Endometrium (tissue), 2 donors: ENCODE results near the gene ACOT2.
"Not testable (repeated sequence)": the region's sequence is repeated elsewhere in the genome, so short reads cannot be mapped to it uniquely, and the experiment has no call there.

ENCODE experiments used
- FAIRE-seq: peaks from 2 replicates; lab custom pipeline; 2012; peaks lifted over from hg19 to GRCh38; lab: Jason Lieb, UNC
- donor health status: control.
- donor health status: control.

ACOT2 gene

GRCh38 chr14:73569185-73569958 lies at the start of gene ACOT2:
Gene ACOT2, plus strand, starts transcription at chr14:73569213. Its CDS starts 28 bp downstream, at chr14:73569241.
- FAIRE-seq = not testable (repeated sequence)

- FAIRE-seq = no peak
Measured at GRCh38 chr14:73521229-73521628, 47.8 kb upstream of the ACOT2 start.

- no peak for FAIRE-seq
Measured at GRCh38 chr14:73524493-73524892, 44.5 kb upstream of the ACOT2 start.

- no peak for FAIRE-seq
Measured at GRCh38 chr14:73526036-73526984, 42.7 kb upstream of the ACOT2 start.

- FAIRE-seq = not testable (repeated sequence)
Measured at GRCh38 chr14:73529356-73529755, 39.7 kb upstream of the ACOT2 start.

- not testable (repeated sequence) for FAIRE-seq
Measured at GRCh38 chr14:73531971-73532370, 37.0 kb upstream of the ACOT2 start.

GRCh38 chr14:73537244-73538045 lies 31.6 kb upstream of the ACOT2 start:
- FAIRE-seq = not testable (repeated sequence)

GRCh38 chr14:73539017-73539416 lies 30.0 kb upstream of the ACOT2 start:
- FAIRE-seq = not testable (repeated sequence)

- not testable (repeated sequence) for FAIRE-seq
Measured at GRCh38 chr14:73542961-73543360, 26.1 kb upstream of the ACOT2 start.

- FAIRE-seq = not testable (repeated sequence)
Measured at GRCh38 chr14:73545353-73545752, 23.7 kb upstream of the ACOT2 start.

GRCh38 chr14:73549097-73549496 lies 19.9 kb upstream of the ACOT2 start:
- not testable (repeated sequence) for FAIRE-seq

GRCh38 chr14:73549889-73550524 lies 19.0 kb upstream of the ACOT2 start:
- FAIRE-seq = not testable (repeated sequence)

- no peak for FAIRE-seq
Measured at GRCh38 chr14:73553845-73554244, 15.2 kb upstream of the ACOT2 start.

- not testable (repeated sequence) for FAIRE-seq
Measured at GRCh38 chr14:73557201-73557600, 11.8 kb upstream of the ACOT2 start.

GRCh38 chr14:73558238-73558637 lies 10.8 kb upstream of the ACOT2 start:
- not testable (repeated sequence) for FAIRE-seq

GRCh38 chr14:73562256-73562655 lies 6.8 kb upstream of the ACOT2 start:
- FAIRE-seq = not testable (repeated sequence)

GRCh38 chr14:73562696-73563095 lies 6.3 kb upstream of the ACOT2 start:
- FAIRE-seq = not testable (repeated sequence)

GRCh38 chr14:73566431-73566830 lies 2.6 kb upstream of the ACOT2 start:
- FAIRE-seq = not testable (repeated sequence)

GRCh38 chr14:73566935-73567334 lies 2.1 kb upstream of the ACOT2 start:
- FAIRE-seq = not testable (repeated sequence)

- no peak for FAIRE-seq
Measured at GRCh38 chr14:73567358-73567757, 1.7 kb upstream of the ACOT2 start.
